ENCODE results near the gene PROKR2.

DNA sequence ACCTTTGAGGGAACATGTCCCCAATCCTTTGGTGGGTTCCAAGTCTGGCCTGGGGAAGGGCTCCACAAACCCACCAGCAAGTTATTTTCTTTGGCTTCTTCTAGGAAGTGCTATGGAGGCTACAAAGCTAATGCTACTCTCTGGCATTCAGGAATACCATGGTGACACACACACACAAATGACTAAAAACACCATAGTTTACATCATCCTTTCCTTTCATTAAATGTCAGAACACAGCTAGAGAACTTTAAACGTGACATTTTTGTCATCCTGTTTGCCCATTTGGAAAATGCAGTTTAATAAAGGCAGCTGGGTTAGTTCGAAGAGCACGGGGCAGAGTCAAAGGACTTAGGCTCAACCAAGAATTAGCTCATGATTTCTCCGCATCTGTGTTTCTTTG lies 40.2 kb upstream of the PROKR2 start:
- TF ChIP-seq, protein P1, sequence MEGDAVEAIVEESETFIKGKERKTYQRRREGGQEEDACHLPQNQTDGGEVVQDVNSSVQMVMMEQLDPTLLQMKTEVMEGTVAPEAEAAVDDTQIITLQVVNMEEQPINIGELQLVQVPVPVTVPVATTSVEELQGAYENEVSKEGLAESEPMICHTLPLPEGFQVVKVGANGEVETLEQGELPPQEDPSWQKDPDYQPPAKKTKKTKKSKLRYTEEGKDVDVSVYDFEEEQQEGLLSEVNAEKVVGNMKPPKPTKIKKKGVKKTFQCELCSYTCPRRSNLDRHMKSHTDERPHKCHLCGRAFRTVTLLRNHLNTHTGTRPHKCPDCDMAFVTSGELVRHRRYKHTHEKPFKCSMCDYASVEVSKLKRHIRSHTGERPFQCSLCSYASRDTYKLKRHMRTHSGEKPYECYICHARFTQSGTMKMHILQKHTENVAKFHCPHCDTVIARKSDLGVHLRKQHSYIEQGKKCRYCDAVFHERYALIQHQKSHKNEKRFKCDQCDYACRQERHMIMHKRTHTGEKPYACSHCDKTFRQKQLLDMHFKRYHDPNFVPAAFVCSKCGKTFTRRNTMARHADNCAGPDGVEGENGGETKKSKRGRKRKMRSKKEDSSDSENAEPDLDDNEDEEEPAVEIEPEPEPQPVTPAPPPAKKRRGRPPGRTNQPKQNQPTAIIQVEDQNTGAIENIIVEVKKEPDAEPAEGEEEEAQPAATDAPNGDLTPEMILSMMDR (IDR thresholded peaks at IDR 0.05; ENCODE audit: low read depth, low read length, missing input control), result no peak
- TF ChIP-seq TAF1 (conservative IDR thresholded peaks at IDR 0.05), result no peak
- TF ChIP-seq, protein P2, sequence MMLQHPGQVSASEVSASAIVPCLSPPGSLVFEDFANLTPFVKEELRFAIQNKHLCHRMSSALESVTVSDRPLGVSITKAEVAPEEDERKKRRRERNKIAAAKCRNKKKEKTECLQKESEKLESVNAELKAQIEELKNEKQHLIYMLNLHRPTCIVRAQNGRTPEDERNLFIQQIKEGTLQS (IDR thresholded peaks at IDR 0.05), result no peak
- TF ChIP-seq HNF4A (conservative IDR thresholded peaks at IDR 0.05), result no peak
- TF ChIP-seq REST (IDR thresholded peaks at IDR 0.05), result no peak
- no peak for TF ChIP-seq SP1 (IDR thresholded peaks at IDR 0.05)
- TF ChIP-seq MAX (IDR thresholded peaks at IDR 0.05), result no peak
- TF ChIP-seq GABPA (IDR thresholded peaks at IDR 0.05 in 1 of 2, conservative IDR thresholded peaks at IDR 0.05 in 1 of 2), result no peak
- no peak for TF ChIP-seq JUND (IDR thresholded peaks at IDR 0.05)

All from liver (tissue), 3 donors.